Activated T-cell treated with anti-CD3 and anti-CD28 coated beads for 24 hours (primary cell): ENCODE measurements around the gene SDK1.

Source experiments
- DNase-seq: peaks from one replicate; pipeline ENCODE4 v3.0.0-alpha.2; 2020; ENCODE audit warnings: low read depth

The SDK1 gene

GRCh38 chr7:4023502-4023901 lies 722.5 kb downstream of the SDK1 start:
- no peak for DNase-seq

- DNase-seq, result no peak
These were observed 723.1 kb downstream of the SDK1 start for GRCh38 chr7:4024133-4024532.

- DNase-seq, result no peak
These were observed 723.8 kb downstream of the SDK1 start for GRCh38 chr7:4024806-4025205.

GRCh38 chr7:4025210-4025609 lies 724.2 kb downstream of the SDK1 start:
- DNase-seq, result no peak

- no peak for DNase-seq
These were observed 724.9 kb downstream of the SDK1 start for GRCh38 chr7:4025694-4026615.

- DNase-seq, result no peak
These were observed 726.0 kb downstream of the SDK1 start for GRCh38 chr7:4026941-4027486.

- DNase-seq, result no peak
These were observed 727.2 kb downstream of the SDK1 start for GRCh38 chr7:4028221-4028620.

GRCh38 chr7:4029941-4030340 lies 728.9 kb downstream of the SDK1 start:
- DNase-seq, result no peak

GRCh38 chr7:4030346-4030950 lies 729.4 kb downstream of the SDK1 start:
- DNase-seq, result no peak

- no peak for DNase-seq
These were observed 732.9 kb downstream of the SDK1 start for GRCh38 chr7:4033996-4034395.

- DNase-seq, result no peak
These were observed 736.3 kb downstream of the SDK1 start for GRCh38 chr7:4037308-4037707.

GRCh38 chr7:4037877-4038276 lies 736.8 kb downstream of the SDK1 start:
- no peak for DNase-seq

GRCh38 chr7:4040109-4040928 lies 739.3 kb downstream of the SDK1 start:
- no peak for DNase-seq

- no peak for DNase-seq
These were observed 741.5 kb downstream of the SDK1 start for GRCh38 chr7:4042402-4043045.

- no peak for DNase-seq
These were observed 742.9 kb downstream of the SDK1 start for GRCh38 chr7:4043988-4044387.

- no peak for DNase-seq
These were observed 744.4 kb downstream of the SDK1 start for GRCh38 chr7:4045450-4045849.

- DNase-seq, result no peak
These were observed 744.9 kb downstream of the SDK1 start for GRCh38 chr7:4045975-4046374.

GRCh38 chr7:4048336-4048735 lies 747.3 kb downstream of the SDK1 start:
- DNase-seq, result no peak

- no peak for DNase-seq
These were observed 748.1 kb downstream of the SDK1 start for GRCh38 chr7:4049202-4049601.

GRCh38 chr7:4050126-4050660 lies 749.1 kb downstream of the SDK1 start:
- no peak for DNase-seq

GRCh38 chr7:4051696-4052095 lies 750.6 kb downstream of the SDK1 start:
- no peak for DNase-seq

- no peak for DNase-seq
These were observed 751.1 kb downstream of the SDK1 start for GRCh38 chr7:4052130-4052529.
